GM19238 (cell line): Measurements from ENCODE around the gene KCNQ1.

Source experiments
- DNase-seq: peaks from one replicate; pipeline ENCODE4 v3.0.0; 2011; ENCODE audit warnings: low spot score; ENCODE audit not compliant: insufficient read length

Gene KCNQ1

DNA sequence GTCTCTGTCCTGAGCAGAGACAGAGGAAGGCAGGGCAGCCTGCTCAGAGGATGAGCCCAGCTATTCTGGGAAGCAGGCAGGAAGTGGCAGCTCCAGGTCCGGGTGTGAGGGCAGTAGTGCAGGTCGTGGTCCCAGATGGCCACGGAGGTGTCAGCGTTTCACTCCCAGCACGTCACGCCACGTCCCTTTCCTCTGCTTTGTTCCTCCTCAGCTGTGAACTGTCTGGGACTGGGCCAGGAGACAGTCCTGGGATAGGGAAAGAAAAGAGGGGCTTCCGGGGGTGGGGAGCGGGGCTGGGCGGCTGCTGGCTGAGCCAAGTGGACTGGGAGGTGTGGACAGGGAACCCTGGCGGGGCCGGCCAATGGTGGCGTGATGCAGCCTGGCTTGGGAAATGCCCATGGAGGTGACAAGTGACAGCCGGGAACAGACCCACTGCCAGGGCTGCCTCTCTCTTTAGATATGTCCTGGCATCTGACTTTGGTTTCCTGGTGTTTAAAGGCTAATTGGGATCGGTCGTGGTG is 64.7 kb downstream of the KCNQ1 start:
- no peak for DNase-seq

DNA sequence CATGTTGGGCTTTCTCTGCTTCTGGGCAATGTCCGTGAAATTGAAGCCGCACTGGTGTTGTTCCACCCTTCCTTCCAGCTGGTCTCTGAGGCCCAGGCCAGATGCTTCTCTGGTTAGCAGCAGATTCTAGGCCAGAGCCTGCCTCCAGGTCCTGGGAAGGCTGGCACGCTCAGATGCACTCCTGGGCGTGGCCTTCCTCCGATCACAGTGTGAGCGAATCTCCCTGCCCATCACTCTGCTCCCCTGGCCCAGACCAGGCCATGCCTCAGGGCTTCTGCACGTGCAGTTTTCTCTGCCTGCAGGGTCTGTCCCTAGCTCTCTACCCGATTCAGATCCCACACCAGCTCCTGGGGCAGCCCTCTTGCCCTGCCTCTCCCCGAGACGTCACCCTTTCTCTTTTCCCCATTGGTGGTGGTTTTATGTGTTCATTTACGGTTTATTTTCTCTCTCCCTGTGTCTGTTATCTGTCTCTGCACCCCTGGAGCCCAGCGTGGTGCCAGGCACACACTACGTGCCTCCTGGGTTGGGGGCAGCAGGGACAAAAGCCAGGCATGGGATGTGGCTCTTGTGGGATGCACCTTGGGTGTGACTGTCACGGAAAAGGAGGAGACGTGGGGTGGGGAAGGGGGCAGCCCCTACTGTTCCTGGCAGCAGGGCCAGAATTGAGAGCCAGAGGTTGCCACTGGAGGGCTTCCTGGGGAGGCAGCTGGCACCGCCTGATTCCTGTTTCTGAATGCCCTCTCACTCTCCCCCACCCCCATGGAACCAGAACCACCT is 66.0 kb downstream of the KCNQ1 start:
- DNase-seq, result no peak

- no peak for DNase-seq
Measured at GRCh38 chr11:2511421-2512369, 66.9 kb downstream of the KCNQ1 start.

- no peak for DNase-seq
Measured at GRCh38 chr11:2512431-2513407, 67.9 kb downstream of the KCNQ1 start.

- no peak for DNase-seq
Measured at GRCh38 chr11:2513441-2513840, 68.6 kb downstream of the KCNQ1 start.

GRCh38 chr11:2515401-2516275 is 70.8 kb downstream of the KCNQ1 start:
- DNase-seq, result no peak

DNA sequence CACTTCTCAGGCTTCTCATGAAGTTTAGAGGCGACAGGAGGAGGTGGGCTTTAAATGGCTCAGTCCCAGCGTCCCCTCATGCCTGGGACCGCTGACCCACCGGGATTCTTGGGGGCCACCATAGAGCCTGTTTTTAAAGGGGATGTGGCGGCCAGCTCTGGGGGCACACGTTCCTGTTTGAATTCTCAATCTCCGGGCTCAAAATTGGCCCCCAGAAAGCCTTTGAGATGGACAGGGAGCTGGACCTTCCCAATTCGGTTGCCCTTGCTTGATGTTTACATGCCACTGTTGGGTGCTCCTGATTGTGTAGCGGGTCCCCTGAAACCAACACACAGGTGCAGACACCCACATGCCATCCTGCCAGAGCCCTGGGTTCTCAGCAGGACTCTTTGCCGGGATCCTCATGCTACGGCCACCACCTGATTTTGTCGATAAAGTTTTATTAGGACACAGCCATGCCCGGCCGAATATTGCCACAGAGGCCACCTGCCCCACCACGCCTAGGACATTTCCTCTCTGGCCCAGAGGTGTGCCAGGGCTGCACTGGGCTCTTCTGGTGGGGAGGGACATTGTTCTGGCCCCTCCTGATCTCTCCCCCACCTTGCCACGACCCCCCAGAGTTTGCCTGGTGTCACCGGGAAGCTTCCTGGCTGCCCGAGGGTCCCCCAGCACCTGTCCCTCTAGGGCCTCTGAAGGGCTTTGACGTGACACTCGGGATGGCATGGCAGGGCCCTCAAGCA is 71.6 kb downstream of the KCNQ1 start:
- no peak for DNase-seq

DNA sequence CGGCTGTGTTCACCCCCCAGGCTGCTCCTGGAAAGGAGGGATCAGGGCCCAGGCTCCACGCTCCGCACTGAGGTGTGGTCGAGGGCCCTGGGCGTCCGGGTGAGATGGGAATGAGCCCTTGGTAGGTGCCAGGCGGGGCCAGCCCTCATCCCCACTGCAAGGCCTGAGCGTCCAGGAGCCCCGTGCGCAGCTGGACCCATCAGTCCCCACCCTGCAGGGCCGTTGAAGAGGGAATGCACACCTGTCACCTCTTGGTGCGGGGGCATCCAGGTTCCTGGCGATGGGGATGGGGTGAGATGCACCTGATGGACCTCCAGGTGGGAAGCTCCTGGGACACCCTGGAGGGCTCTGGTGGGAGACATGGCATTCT is 72.2 kb downstream of the KCNQ1 start:
- no peak for DNase-seq

DNA sequence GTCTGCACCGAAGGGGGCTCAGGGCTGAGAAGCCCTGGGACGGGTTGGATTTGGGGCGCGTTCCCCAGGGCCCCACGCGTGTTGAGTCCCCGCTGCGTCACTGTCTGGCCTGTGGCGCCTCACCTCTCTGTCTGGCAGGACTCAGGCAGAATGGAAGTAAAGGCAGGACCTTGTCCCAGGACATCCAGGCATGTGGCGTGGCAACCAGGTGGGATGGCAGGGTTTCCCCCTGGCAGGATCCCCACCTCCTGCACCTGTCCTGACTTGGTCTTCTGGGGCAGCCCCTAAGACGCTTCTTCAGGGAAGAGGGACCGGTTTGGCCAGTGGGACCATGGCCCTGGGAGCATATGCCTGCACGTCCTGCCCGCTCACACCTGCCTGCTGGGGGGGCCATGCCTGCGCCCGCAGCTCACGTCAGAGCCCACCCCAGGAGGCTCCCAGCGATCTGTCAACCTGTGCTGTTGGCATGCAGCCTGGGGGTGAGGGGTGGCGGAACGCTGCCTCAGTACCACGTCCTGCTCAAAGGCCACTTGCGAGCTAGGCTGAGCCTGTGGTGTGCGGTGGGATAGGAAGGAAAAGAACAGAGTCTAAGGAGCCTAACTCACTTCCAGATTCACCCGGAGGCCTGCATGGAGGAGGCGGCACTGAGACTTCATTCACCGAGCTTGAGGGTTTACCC is 72.7 kb downstream of the KCNQ1 start:
- no peak for DNase-seq

DNA sequence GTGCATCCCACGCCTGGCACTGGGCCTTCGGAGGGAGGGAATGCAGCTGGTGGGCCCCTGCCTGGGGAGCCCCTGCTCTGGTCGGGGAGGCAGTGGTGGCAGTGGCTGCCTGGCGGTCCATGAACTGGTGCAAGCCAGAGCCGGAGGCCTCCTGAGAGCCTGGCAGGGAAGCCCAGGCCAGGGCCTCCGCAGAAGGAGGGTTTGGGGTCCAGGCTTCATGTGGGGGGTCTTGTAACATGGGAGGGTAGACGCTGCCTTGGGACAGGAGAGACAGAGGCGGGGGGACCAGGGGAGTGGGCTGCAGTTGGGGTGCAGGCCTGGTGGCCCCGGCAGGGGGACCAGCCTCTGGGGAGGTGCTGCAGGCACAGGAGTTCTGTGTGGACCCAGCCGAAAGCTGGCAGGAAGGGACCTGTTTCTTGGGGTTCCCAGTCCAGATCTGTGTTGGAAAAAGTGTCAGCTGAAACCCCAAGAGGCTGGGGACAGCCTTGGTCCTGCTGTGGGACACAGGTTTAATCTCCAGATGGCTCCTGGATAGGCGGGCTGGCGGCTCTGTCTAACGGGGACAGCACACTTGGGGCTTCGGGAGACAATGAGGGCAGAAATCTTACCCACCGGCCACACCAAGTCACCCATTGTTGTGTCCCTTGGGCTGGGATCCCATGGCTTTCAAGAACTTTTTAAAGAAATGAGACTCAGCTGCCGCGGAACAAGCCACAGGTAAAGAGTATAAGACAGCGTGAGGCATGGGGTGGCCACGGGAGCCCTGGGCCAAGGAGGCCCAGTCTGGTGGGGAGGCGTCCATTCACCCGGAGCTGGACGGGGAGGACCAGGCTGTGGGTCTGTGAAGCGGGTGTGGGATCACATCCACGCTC is 73.5 kb downstream of the KCNQ1 start:
- DNase-seq, result no peak

GRCh38 chr11:2518983-2519340 is 74.2 kb downstream of the KCNQ1 start:
- DNase-seq, result no peak

GRCh38 chr11:2519517-2519861 is 74.7 kb downstream of the KCNQ1 start:
- DNase-seq, result no peak

- DNase-seq, result no peak
Measured at GRCh38 chr11:2519862-2520735, 75.3 kb downstream of the KCNQ1 start.

DNA sequence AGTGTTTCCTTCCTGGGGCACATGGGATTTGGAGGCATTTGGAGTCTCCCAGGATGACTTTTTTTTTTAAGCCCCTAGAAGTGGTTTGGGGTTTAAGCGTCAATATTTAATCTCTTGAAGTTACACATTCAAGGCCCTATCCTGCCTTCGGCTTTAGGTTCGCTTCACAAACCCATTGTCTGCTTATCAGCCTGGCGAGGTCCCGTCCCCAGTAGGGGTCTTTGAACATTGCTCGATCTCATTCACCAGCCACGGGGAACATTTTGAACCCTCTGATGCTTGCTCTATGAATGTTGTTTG is 75.9 kb downstream of the KCNQ1 start:
- no peak for DNase-seq

DNA sequence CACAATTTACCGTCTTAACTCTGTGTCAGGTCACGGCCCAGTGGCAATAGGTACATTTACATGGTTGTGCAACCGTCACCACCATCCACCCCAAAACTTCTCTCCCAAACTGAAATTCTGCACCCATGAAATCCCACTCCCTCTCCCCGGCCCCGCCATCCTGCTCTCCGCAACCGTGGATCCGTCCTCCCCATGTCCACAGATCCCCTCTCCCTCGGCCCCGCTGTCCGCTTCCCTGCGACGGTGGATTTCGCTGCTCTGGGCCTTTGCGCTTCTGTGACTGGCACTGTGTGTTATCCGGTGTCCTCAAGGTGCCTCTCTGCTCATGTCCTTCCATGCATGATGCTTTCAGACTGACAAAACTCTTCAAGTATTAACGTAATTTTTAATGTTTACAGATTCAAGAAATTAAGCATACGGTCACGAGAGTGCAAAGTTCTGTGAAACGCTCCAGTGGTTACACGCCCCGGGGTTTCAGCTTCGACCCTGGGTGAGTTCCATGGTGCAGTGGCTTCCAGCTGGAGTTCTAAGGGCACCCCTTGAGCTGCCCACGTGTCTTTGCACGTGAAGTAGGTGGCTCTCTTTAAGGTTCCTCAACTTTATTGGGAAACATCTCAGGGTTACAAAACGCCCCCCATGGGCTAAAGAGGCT is 76.4 kb downstream of the KCNQ1 start:
- DNase-seq, result no peak

DNA sequence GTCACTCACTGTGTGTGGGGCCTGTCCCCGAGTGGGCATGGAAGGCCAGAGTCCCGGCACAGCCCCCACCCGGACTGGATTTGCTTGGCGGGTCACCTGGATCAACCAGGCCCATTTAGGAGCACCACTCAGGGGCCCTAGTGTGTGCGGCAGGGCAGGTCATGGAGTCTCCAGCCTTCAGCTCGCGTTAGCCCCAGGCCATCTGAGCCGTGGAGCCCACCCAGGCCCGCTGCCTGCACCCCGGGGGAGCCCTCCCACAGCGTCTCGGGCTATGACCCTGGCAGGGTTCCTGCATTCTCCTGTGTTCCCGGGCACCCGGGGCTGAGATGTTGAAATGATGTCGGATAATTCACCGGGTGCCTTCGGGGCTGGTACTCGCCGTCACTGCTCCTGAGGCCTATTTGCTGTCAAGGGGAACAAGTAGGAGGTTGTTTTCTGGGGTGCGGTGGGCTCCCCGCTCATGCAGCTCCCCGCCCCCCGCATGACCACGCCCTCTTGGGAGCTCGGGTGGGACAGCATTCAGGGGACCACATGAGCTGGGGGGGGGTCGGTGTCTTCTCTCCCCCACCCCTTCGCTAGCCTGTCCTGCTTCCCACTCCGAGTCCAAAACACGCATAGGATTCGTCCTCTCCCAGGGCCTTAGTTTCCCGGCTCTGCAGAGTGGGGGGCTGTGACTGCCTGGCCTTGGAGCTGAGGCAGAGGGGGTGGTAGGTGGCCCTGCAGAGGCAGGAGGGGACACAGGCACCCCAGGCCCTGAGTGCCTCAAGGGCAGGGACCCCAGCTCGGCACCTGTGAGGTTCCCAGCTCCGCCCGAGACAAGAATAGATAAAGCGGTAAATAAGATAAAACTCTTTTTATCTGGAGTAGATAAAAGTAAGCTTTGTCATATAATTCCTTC is 77.2 kb downstream of the KCNQ1 start:
- DNase-seq, result no peak
